ENCODE results near the gene NLN. TPM values are rescaled to one million over a fixed set of nuclear protein-coding genes. Genes with fewer than 3 reads are reported as not detected.

The NLN gene
- total and polyA plus RNA-seq, 12 donors: 0.77 to 14.1 (median 6.9) TPM

GRCh38 chr5:65682148-65682547, 39.9 kb upstream of the NLN start:
- no peaks in the 10 kb centered on the region for H3K9me3 ChIP-seq (replicated peaks in 1 of 3)
- intact Hi-C loops (cut with DNase I): no loop called here
- H3K4me1 ChIP-seq (replicated peaks in 1 of 2): no peaks in the 10 kb centered on the region
- no peak for TF ChIP-seq POLR2A (IDR thresholded peaks at IDR 0.05)
- TF ChIP-seq CTCF (IDR thresholded peaks at IDR 0.05): no peak
- H3K36me3 ChIP-seq (replicated peaks in 1 of 2): no peaks in the 10 kb centered on the region
- no peak overlapping the region for H3K4me3 ChIP-seq
- no peaks in the 10 kb centered on the region for H3K27me3 ChIP-seq
- DNase-seq: no peak
- WGBS, 4 donors: 88 to 94% (median 90%) methylated on average over 3 of the region's 3 CpGs
- no peak overlapping the region for H3K27ac ChIP-seq

- intact Hi-C loops (cut with DNase I): no loop called here
- H3K27ac ChIP-seq: no peak overlapping the region
- H3K4me1 ChIP-seq (replicated peaks in 1 of 2): no peaks in the 10 kb centered on the region
- no peak overlapping the region for H3K4me3 ChIP-seq
- DNase-seq: no peak
- no peaks in the 10 kb centered on the region for H3K27me3 ChIP-seq
- no peaks in the 10 kb centered on the region for H3K36me3 ChIP-seq (replicated peaks in 1 of 2)
- TF ChIP-seq POLR2A (IDR thresholded peaks at IDR 0.05) (no peak), CTCF (IDR thresholded peaks at IDR 0.05) (no peak)
- no peaks in the 10 kb centered on the region for H3K9me3 ChIP-seq (replicated peaks in 1 of 3)
- WGBS, 4 donors: 76 to 88% (median 83%) methylated on average over 2 of the region's 2 CpGs
These were observed 28.9 kb upstream of the NLN start for GRCh38 chr5:65693121-65693520.

DNA sequence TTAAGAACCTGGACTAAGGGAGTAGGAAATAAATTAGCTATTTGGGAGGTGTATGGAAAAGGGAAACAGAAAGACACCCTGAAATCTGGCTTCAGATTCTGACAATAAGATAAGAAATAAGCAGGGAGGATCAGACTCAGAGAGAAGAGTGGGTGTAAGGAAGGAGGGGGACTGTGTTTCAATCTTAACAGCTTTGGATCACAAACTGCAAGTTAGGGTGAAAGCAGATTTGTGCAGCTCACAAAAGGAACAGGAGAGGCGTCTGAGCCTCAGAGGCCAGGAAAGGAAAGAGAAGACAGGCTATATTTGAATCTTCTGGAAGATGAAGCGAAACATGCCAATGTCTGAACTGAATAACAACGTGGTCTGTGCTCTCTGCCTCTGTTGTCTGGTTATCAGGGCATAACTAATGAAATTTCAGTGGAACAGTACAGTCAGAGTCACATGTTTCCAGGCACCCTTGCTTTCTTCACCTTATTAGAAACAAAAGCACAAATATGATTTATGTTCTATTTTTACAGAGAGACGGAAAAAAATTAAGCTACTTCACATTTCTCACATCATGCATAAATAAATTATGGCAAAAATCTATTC, 26.7 kb upstream of the NLN start:
- Histone ChIP-seq H3K27me3 (no peaks in the 10 kb centered on the region), H3K27ac (no peak overlapping the region)
- intact Hi-C loops (cut with DNase I): no loop called here

DNA sequence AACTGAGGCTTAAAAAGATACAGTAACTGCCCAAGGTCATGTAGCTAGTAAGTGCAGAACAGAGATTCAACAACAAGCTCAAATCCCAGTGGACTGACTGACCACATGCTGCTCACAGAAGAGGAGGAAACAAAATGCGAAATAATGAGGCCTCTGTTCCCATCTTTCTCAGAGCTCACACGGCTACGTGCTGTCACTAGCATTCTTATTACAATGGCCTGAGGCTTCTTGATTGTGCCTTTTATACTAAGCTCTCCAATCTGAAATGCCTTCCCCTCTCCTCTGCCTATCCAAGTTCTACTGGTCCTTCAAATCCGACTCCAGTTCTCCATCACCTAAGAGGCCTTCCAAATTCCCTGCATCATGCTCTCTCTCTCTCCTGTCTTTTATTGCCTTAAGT, 26.1 kb upstream of the NLN start:
- no peak for DNase-seq
- H3K4me3 ChIP-seq: no peak overlapping the region
- H3K27me3 ChIP-seq: no peaks in the 10 kb centered on the region
- H3K9me3 ChIP-seq (replicated peaks in 1 of 3): no peaks in the 10 kb centered on the region
- H3K4me1 ChIP-seq (replicated peaks in 1 of 2): no peaks in the 10 kb centered on the region
- no peak for TF ChIP-seq POLR2A (IDR thresholded peaks at IDR 0.05)
- TF ChIP-seq CTCF (IDR thresholded peaks at IDR 0.05): no peak
- H3K27ac ChIP-seq: no peak overlapping the region
- intact Hi-C loops (cut with DNase I): no loop called here
- WGBS, 4 donors: 83 to 93% (median 92%) methylated on average over 4 of the region's 4 CpGs
- H3K36me3 ChIP-seq (replicated peaks in 1 of 2): no peaks in the 10 kb centered on the region

More for the DNA sequence above, 26.7 kb upstream of the NLN start:
- WGBS, 4 donors: 75 to 84% (median 79%) methylated on average over 4 of the region's 4 CpGs
- Histone ChIP-seq H3K4me3 (no peak overlapping the region), H3K9me3 (replicated peaks in 1 of 3) (no peaks in the 10 kb centered on the region), H3K4me1 (replicated peaks in 1 of 2) (no peaks in the 10 kb centered on the region), H3K36me3 (replicated peaks in 1 of 2) (no peaks in the 10 kb centered on the region)
- TF ChIP-seq POLR2A (IDR thresholded peaks at IDR 0.05) (no peak), CTCF (IDR thresholded peaks at IDR 0.05) (no peak)
- no peak for DNase-seq

All from adrenal gland (tissue), 12 donors.